ENCODE results near the gene FANK1.

FANK1 gene

GRCh38 chr10:126017961-126018560, 121.7 kb downstream of the FANK1 start:
- no peak overlapping the region for H3K4me3 ChIP-seq (replicated peaks; ENCODE audit: insufficient read depth, low read length)
- DNase-seq (ENCODE audit: low read depth in 1 of 2, low spot score in 1 of 2) = no peak
- TF ChIP-seq GABPA (IDR thresholded peaks at IDR 0.05; ENCODE audit: low read depth) (no peak), REST (IDR thresholded peaks at IDR 0.05; ENCODE audit: insufficient replicate concordance, low read depth) (no peak), POLR2AphosphoS5 (IDR thresholded peaks at IDR 0.05; ENCODE audit: low read depth) (no peak), CTCF (IDR thresholded peaks at IDR 0.05; ENCODE audit: insufficient read depth, low read length) (no peak), SPI1 (IDR thresholded peaks at IDR 0.05; ENCODE audit: borderline replicate concordance, low read depth) (no peak)
- H3K27ac ChIP-seq (replicated peaks) = no peak overlapping the region
- H3K27me3 ChIP-seq (ENCODE audit: insufficient read depth, poor library complexity, severe bottlenecking) = no peaks in the 10 kb centered on the region

GRCh38 chr10:126021833-126022500, 125.6 kb downstream of the FANK1 start:
- Histone ChIP-seq H3K27ac (replicated peaks) (no peak overlapping the region), H3K27me3 (ENCODE audit: insufficient read depth, poor library complexity, severe bottlenecking) (no peaks in the 10 kb centered on the region), H3K4me3 (replicated peaks; ENCODE audit: insufficient read depth, low read length) (no peak overlapping the region)
- TF ChIP-seq REST (IDR thresholded peaks at IDR 0.05; ENCODE audit: insufficient replicate concordance, low read depth) (no peak), SPI1 (IDR thresholded peaks at IDR 0.05; ENCODE audit: borderline replicate concordance, low read depth) (no peak), POLR2AphosphoS5 (IDR thresholded peaks at IDR 0.05; ENCODE audit: low read depth) (no peak), GABPA (IDR thresholded peaks at IDR 0.05; ENCODE audit: low read depth) (no peak), CTCF (IDR thresholded peaks at IDR 0.05; ENCODE audit: insufficient read depth, low read length) (no peak)
- DNase-seq (ENCODE audit: low read depth in 1 of 2, low spot score in 1 of 2) = no peak

- no peaks in the 10 kb centered on the region for H3K27me3 ChIP-seq (ENCODE audit: insufficient read depth, poor library complexity, severe bottlenecking)
- H3K27ac ChIP-seq (replicated peaks) = no peak overlapping the region
- TF ChIP-seq CTCF (IDR thresholded peaks at IDR 0.05; ENCODE audit: insufficient read depth, low read length) = no peak
- TF ChIP-seq POLR2AphosphoS5 (IDR thresholded peaks at IDR 0.05; ENCODE audit: low read depth) = no peak
- TF ChIP-seq GABPA (IDR thresholded peaks at IDR 0.05; ENCODE audit: low read depth) = no peak
- no peak for TF ChIP-seq SPI1 (IDR thresholded peaks at IDR 0.05; ENCODE audit: borderline replicate concordance, low read depth)
- TF ChIP-seq REST (IDR thresholded peaks at IDR 0.05; ENCODE audit: insufficient replicate concordance, low read depth) = no peak
- no peak overlapping the region for H3K4me3 ChIP-seq (replicated peaks; ENCODE audit: insufficient read depth, low read length)
- no peak for DNase-seq (ENCODE audit: low read depth in 1 of 2, low spot score in 1 of 2)
Observed at GRCh38 chr10:126022841-126023240, 126.5 kb downstream of the FANK1 start.

Data from HL-60 (cell line).